ENCODE data around the gene DTX1.

Gene DTX1

DNA sequence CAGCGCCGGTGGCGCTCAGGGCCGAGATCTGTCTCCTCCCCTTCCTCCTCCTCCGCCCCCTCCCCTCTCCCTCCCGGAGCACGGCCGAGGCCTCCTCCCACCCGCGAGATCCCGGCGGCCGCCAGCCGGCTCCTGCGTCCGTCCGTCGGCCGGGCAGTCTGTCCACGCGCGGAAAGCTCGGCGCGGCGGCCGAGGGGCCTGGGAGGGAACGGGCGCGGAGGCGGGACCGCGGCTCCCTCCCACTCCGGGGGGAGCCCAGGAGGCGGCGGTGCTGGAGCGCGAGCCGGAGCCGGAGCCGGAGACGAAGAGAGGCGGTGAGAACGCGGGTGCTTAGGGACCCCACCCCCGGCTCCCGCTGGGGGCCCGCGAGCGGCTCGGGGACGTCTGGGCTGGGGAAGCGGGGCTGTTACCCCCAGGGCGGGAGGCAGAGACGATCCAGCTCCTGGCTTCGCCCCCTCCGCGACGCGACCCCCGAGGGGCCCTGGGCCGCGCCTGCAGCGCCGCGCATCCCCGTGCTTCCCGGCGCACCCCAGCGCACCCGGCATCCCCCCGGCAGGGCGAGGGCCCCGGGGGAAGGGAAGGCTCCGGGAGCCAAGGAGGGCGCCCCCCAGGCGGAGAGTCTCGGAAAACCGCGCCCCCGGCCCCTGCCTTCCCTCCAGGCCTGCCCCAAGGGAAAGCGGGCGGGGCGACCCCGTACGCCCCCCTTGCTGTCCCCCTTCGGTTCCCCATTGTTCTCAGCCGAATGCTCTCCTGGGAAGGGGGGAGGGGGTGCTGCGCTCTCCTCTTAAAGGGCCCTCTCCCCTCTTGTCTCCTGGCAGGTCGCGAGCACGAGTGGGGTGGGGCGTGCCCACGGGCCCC lies at the start of gene DTX1:
Gene DTX1, plus strand, starts transcription at position 100 of the 858 bp plus-strand sequence. CDS start 1,463 bp downstream, outside the sequence.
- DNase-seq, result peak; percentile 70

DNA sequence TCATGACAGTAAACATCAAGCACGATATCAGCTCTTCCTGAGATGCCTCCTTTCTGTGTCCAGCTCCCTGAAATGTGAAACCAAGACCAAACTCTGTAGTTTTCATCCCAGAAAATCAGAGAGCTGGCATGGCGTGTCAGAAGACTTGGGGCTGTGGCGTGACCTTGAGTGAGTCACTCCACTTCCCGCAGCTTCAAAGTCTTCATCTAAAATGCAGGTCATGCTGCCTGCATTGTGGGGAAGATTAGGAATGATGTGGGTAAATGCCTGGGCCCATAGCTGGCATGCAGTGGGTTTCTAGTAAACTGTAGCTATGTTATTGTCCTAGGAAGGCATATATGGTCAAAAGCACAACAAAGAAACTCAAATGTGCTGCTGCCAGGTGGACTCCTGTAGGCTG lies 49.4 kb upstream of the DTX1 start:
- no peak for DNase-seq

DNA sequence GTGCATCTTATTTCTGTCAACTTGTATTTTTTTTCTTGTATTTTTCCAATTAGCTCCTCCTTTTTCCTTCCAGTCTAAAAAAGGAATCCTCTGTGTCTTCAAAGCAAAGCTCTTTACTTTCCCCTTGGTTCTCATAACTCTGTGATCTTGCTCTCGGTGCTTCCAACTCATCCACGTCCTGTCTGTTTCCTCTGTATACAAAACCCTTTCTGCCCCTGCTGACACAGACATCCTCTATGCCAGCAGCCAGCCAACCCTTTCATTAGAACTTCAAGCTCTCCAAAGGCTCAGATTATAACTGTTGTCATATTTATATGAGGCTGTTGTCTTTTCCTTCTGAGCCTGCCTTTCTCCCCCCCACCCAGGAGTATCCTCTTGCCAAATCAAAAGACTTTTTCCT lies 45.8 kb upstream of the DTX1 start:
- DNase-seq, result no peak

DNA sequence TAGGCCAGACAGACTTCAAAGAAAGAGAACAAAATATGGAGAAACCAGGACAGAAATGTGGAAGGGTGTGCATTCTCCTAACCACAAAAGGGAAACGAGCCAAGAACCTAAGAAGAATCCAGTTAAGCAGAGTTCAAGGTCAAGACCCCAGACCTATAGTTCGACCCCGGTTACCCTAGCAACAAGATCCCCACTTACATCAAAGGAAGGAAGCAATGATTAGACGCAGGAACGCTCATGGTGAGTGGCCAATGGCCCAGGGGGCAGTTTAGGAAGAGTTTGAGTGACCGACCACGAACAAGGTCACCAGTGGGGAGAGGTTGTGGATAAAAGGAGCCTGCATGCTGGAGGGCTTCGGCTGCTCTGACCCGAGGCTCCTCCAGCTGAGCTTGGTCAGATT lies 42.0 kb upstream of the DTX1 start:
- DNase-seq, result no peak

DNA sequence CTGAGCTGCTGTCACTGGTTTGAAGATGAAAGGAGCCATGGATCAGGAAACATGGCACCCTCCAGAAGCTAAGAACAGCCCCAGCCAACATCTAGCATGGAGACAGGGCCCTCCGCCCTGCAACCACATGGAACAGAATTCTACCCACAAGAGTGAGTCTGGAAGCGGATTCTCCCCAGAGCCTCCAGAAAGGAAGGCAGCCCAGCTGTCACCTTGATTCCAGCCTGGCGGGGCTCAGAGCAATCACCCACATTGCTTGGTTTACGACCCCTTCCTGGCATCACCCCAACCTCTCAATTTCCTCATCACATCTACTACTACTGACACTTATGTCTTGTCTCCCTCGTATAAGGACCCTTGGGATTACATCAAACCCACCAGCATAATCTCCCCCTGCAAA lies 39.7 kb upstream of the DTX1 start:
- no peak for DNase-seq

DNA sequence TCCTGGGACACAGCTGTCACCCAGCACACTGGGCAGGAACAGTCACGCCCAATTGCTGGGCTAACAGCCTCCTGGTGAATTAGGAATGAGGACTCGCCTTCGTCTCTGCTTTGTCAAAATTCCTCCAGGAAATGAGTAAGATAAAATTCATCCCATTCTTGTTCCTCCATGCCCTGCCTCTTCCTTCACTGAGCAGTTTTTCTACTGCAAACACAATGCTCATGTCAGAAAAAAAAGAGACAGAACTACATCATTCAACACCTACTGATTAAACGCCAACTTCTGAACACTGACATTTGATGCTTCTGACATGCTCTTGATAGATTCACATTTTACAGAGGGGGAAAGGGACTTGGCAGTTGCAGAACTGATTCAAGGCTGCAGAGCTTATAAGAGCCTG lies 37.5 kb upstream of the DTX1 start:
- DNase-seq, result no peak

DNA sequence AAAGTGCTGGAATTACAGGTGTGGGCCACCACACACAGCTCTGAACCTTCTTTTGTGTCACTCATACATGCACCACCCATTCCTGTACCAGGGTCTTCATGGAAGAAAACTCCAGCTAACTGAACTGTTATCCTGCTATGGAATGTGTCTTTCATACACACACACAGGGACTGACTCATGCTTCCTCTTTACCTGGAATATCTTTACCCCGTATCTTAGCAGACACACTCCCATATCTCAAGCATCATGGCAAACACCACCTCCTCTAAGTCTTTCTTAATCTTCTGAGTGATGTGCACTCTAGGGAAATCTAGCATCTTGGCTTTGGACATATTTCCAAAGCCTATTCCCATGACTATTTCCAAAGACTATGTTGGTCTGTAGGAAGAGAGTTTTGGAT lies 35.0 kb upstream of the DTX1 start:
- DNase-seq, result no peak

DNA sequence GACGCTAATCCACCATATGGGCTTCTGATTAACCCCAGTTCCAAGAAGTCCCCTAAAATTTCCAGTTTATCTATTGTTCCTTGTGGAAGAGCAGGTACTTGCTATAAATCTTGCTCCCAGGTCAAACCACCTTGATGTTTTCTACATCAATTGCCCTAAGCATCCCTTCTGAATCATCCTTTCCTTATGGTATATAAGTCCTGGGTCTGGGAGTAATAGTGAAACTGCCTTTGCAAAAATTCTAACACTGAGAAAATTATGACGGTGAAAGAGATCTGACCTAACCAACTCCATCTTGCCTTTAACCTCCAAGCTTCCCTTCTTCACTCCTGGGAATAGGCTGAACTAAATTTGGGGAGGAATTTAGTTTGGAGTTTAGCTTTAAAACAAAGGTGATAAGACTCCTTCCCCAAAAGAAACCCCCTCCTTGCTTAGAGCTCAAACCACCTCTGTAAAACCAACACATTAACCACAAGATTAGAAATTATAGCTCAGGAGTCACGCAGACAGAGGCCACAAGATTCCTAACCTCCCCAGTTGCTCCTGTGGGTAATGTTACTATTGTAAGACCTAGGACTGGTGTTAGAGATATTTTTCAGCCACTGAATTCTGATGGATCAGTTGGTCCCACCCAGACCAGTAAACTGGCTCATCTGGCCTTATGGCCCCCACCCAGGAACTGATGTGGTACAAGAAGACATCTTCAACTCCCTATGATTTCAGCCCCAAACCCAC lies 33.8 kb upstream of the DTX1 start:
- no peak for DNase-seq

DNA sequence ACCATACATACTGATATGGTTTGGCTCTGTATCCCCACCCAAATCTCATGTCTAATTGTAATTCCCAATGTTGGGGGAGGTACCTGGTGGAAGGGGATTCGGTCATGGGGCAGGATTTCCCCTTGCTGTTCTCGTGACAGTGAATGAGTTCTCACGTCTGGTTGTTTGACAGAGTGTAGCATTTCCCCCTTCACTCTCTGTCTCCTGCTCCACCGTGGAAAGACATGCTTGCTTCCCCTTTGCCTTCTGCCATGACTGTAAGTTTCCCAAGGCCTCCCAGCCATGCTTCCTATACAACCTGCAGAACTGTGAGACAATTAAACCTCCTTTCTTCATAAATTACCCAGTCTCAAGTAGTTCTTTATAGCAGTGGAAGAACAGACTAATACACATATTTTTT lies 28.8 kb upstream of the DTX1 start:
- no peak for DNase-seq

DNA sequence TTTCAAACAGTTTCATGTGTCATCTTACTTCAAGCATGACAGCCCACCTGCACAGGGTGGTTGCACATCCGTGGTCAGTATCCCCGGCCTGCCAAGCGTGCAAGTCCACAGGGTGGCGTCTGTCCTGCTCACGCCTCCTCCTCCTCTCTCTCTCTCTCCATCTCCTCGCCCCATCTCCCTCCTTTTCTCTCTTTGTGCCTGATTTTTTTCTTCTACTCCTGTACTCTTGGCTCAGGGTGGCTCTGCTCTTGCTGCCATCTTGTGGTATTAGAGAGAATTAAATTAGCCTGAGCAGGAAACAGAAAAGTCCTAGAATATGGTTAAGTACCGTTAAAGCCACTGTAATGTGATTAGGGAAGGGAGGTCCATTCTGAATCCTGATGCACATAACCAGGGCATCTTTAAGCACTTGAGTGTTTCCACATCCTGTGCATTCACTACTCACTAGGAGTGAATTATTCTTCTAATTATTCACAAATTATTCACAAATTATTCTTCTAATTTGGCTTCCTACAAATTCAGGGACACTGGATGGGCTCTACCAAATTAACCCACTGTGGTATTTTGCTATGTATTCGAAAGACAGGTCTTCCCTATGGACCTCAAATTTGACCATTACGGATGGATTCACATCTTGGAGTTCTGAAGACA lies 25.5 kb upstream of the DTX1 start:
- peak; percentile 17 for DNase-seq

DNA sequence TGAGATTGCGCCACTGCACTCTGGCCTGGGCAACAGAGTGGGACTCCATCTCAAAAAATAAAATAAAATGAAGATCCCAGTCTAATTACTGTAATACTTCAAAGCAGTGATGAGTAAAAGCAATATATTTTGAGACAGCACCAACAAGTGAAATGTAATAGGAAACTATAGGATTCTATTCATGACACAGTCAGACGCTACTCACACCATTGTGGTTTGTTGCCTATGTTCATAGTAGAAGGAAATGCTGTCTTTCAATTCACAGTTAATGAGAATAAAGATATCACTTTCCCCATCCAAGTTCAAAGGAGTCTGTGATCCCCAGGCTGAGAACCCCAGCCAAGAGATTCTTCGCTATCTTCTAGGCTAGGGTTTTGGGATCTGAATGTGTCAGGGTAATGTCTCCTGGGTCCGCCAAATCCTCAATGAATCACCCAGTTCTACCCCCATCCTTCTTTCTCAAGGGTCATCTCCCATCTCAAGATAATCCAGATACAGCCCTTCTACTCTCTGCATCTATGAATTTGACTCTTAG lies 16.6 kb upstream of the DTX1 start:
- no peak for DNase-seq

DNA sequence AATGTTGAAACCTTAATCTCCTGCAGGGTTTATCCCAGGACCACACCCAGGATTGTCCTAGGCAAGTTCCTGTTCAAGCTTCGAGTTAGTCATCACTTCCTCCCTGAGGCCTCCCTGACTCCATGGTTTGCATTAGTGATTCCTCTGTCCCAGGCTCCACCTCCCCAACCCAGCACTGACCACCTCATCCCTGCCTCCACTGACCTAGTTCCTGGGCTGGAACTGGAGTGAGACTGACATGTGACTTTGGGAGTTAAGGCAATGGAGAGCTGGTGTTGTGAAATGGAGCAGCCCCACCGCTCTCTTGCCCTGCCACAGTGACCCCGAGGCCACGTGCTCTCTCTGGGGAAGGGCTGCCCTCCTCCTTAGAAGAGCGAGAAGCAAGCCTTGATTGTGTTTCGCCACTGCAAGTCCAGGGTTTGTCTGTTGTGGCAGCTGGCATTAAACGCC lies 15.8 kb upstream of the DTX1 start:
- DNase-seq, result no peak

DNA sequence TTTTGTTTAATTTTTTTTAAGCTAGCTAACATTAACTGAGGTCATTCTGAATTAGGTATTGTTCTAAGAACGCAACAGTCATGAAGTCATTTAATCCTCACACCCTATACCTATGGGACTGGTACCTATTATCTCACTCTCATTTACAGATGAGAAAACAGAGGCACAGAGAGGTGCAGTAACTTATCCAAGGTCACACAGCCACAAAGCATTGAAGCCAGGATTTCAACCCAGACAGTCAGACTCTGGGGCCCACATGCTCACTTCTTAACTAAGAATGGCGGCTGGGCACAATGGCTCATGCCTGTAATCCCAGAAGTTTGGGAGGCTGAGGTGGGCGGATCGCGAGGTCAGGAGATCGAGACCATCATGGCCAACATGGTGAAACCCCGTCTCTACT lies 15.0 kb upstream of the DTX1 start:
- DNase-seq, result no peak

DNA sequence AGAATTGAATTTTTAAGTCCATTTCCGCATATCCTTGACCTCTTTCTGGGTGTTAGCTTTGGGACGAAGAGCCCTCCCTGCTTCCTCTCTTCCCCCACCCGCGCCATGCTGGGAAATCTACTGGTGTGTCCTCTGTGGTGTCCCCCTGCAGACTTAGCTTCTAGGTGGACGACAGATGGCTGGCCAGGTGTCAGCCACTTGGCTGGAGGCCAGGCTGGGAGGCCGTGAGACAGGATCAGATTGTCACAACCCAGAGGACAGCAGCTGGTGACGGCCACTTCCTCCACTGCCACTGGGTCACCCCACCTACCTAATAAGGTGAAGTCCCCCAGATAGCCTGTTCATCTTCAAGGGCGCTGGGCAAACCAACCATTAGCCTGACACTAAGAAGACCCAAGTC lies 13.3 kb upstream of the DTX1 start:
- no peak for DNase-seq

DNA sequence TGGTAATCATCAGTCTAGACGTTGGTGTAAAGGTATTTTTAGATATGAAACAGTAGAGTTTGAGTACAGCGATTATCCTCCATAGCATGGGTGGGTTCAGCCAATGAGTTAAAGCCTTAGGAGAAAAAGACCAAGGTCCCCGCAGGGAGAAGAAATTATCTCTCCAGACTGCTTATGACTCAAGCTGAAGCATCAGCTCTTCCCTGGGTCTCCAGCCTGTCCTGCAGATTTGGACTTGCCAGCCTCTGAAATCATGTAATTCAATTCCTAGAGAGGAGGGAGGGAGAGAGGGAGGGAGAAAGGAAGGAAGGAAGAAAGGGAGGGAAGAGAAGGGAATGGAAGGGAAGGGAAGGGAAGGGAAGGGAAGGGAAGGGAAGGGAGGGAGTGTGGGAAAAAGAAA lies 12.0 kb upstream of the DTX1 start:
- DNase-seq, result no peak

DNA sequence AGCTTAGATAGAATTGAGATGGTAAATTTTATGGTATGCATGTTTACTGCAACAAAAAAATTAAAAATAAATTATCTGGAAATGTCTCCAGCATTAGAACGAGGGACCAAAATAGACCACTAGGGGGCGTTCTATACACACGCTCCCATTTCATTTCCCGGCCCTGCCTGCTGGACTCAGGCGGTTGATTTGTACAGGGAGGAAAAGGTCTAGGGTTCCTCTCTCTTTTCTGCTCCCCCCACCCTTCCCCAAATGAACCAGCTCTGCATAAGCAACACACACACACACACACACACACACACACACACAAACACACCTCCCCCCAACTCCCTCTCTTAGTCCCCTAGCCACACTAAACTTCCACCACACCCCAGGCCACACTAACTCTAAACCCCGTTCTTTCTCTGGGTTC lies 7.8 kb upstream of the DTX1 start:
- peak; percentile 75 for DNase-seq

DNA sequence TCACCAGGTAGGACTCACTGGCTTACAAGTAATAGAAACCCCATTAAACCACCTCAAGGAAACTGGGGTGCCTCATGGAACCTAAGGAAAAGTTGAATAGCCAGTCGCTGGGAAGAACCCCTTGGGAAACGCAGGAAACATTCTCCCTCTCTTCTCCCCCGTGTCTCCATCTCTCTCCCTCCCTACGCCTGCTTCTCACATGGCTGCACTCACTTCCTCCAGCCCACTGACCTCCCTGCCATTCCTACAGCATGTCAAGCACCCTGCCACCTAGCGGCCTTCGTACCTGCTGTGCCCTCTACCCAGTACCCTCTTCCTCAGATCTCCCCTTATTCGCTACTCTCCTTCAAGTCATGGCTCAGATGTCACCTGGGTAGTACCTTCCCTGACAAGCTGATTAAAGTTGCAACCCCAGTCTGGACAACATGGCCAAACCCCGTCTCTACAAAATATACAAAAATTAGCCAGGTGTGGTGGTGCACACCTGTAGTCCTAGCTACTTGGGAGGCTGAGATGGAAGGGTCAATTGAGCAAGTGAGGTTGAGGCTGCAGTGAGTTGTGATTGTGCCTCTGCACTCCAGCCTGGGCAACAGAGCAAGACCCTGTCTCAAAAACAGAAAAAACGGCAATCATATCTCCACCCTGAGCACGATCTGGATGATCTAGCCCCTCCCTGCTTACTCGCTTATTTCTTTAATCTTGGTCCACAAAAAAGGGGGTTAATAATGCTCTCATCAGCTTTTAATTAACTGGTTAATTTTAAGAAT lies 6.4 kb upstream of the DTX1 start:
- peak; percentile 16 for DNase-seq

DNA sequence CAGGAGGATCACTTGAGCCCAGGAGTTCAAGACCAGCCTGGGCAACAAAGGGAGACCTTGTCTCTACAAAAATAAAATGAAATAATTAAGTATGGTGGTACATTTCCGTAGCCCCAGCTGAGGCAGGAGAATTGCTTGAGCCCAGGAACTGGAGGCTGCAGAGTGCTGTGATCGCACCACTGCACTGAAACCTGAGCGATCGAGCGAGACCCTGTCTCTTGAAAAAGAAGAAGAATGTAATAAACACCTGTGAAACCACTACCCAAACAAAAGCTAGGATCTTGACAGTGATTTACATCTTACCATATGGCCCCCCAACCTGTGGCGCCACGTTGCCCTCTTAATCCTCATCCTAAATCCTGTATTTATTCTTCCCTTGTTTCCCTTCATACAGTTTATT lies 5.7 kb upstream of the DTX1 start:
- no peak for DNase-seq

DNA sequence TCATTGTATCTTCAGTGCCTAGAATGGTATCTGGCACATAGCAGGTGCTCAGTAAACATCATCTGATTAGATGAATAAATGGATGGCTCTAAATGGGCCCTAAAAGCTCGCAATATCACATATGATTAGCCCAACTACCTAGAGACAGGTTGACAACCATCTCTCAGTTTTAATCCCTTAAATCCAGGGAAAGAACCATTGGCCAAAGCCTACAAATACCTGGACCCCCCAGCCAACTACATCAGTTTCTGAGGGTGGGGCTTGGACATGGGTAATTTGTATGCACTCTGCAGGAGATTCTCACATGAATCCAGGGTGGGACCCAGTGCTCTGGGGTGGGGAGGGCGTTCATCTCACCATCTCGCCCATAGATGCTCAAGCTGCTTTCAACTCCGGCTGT lies 4.8 kb upstream of the DTX1 start:
- no peak for DNase-seq

DNA sequence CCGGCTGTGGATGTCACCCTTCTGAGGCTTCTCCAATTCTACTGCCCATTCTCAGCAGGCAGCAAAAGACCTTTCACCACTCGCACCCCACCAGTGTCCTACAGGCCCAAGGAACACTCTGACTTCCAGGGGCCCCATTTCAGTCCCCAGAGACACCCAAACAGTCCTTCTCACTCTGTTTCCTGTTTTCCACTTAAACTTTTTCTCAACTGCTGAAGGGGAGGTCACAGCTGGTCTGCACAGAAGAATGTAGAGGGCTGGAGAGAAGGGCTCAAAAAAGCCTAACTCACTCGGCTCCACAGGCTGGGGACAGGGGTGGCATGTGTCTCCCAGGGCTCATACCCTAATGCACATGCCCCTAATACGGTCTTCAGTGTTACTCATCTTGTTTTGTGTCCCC lies 4.2 kb upstream of the DTX1 start:
- no peak for DNase-seq

DNA sequence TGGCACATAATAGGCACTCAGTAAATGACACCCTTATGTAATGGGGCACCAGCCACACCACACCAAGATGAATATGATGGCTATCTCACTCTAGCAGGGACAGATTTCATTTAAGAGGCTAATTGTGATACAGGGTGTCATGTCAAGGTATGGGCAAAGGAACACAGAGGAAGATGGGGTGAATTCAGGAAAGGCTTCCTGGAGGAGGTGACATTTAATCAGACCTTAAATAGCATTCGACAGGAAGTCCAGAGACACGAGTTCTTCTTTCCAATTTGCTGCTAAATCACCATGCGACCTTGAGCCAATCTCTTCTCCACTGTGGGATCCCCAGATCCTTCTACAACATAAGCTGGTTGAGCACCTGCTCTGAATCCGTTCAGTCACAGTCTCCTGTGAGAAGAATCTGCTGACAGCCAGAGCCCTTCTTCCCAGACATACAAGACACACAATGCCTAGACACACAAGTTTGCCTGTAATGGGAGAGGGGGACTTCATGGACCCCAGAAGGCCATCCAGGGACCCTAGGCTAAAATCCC lies 1.5 kb upstream of the DTX1 start:
- DNase-seq, result no peak

DNA sequence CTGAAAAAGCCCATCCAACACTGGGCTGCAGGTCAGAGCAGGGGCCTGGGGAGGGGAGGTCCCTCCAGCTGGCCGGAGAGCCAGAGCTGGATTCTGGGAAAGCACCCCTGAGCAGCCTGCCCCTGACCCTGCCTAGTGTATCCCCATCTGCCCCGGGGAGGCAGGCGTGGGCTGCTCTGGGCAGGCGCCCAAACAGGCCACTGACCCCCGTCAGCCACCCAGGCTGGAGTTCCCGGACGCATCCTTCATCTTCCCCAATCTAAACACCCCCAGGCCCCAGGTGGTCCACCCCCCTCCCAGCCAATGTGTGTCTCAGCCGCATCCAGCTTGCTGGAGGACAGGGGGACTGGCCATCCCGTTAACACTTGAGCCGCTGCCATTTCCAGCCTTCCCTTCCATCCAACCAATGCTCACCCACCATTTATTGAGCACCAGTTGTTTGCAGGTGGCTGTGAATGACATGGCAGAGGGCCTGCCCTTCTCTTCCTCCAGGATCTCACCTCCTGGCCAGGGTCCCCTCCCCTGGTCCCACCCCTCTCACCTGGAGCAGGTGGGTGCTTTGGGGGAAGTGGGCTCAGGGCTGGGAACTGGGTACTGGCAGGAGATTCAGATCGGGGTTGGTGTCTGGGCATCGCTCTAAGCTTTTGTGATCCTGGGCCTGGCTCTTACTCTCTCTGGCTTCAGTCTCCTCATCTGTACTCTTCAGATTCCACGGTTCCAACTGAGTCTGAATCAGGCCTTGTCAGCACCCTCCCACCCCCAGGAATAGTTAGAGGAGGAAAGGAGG lies 743 bp upstream of the DTX1 start:
- DNase-seq, result no peak
